ENCODE measurements around the gene PLEKHG5. TPM values are rescaled to one million over a fixed set of nuclear protein-coding genes. Genes with fewer than 3 reads are reported as not detected.
"Not testable (repeated sequence)": the region's sequence is repeated elsewhere in the genome, so short reads cannot be mapped to it uniquely, and the experiment has no call there.

Gene PLEKHG5
- total RNA-seq, 1 donor from 2014 or later: 34.9 TPM

GRCh38 chr1:6460301-6461050, 31.0 kb downstream of the PLEKHG5 start:
- Mint-ChIP-seq H3K36me3 (ENCODE audit: unreplicated experiment) (peaks cover 9% of the 10 kb centered on the region), H3K27me3 (ENCODE audit: unreplicated experiment) (no peaks in the 10 kb centered on the region), H3K9me3 (ENCODE audit: unreplicated experiment) (no peaks in the 10 kb centered on the region), H3K27ac (ENCODE audit: unreplicated experiment) (no peak overlapping the region), H3K4me3 (ENCODE audit: unreplicated experiment) (no peak overlapping the region), H3K4me1 (ENCODE audit: unreplicated experiment) (no peaks in the 10 kb centered on the region)
- no peak for DNase-seq (ENCODE audit: extremely low spot score, unreplicated experiment)
- no peak for TF ChIP-seq CTCF (IDR thresholded peaks at IDR 0.05)

GRCh38 chr1:6459850-6460265, 31.6 kb downstream of the PLEKHG5 start:
- H3K36me3 Mint-ChIP-seq (ENCODE audit: unreplicated experiment): peaks cover 9% of the 10 kb centered on the region
- H3K9me3 Mint-ChIP-seq (ENCODE audit: unreplicated experiment): no peaks in the 10 kb centered on the region
- no peak for DNase-seq (ENCODE audit: extremely low spot score, unreplicated experiment)
- H3K27ac Mint-ChIP-seq (ENCODE audit: unreplicated experiment): no peak overlapping the region
- H3K4me3 Mint-ChIP-seq (ENCODE audit: unreplicated experiment): no peak overlapping the region
- H3K4me1 Mint-ChIP-seq (ENCODE audit: unreplicated experiment): no peaks in the 10 kb centered on the region
- no peaks in the 10 kb centered on the region for H3K27me3 Mint-ChIP-seq (ENCODE audit: unreplicated experiment)
- no peak for TF ChIP-seq CTCF (IDR thresholded peaks at IDR 0.05)

- DNase-seq (ENCODE audit: extremely low spot score, unreplicated experiment): no peak
- Mint-ChIP-seq H3K4me3 (ENCODE audit: unreplicated experiment) (no peak overlapping the region), H3K36me3 (ENCODE audit: unreplicated experiment) (peaks cover 2% of the 10 kb centered on the region), H3K27ac (ENCODE audit: unreplicated experiment) (no peak overlapping the region), H3K9me3 (ENCODE audit: unreplicated experiment) (no peaks in the 10 kb centered on the region), H3K4me1 (ENCODE audit: unreplicated experiment) (no peaks in the 10 kb centered on the region), H3K27me3 (ENCODE audit: unreplicated experiment) (no peaks in the 10 kb centered on the region)
- TF ChIP-seq CTCF (IDR thresholded peaks at IDR 0.05): no peak
Measured at GRCh38 chr1:6456800-6457466, 34.5 kb downstream of the PLEKHG5 start.

DNA sequence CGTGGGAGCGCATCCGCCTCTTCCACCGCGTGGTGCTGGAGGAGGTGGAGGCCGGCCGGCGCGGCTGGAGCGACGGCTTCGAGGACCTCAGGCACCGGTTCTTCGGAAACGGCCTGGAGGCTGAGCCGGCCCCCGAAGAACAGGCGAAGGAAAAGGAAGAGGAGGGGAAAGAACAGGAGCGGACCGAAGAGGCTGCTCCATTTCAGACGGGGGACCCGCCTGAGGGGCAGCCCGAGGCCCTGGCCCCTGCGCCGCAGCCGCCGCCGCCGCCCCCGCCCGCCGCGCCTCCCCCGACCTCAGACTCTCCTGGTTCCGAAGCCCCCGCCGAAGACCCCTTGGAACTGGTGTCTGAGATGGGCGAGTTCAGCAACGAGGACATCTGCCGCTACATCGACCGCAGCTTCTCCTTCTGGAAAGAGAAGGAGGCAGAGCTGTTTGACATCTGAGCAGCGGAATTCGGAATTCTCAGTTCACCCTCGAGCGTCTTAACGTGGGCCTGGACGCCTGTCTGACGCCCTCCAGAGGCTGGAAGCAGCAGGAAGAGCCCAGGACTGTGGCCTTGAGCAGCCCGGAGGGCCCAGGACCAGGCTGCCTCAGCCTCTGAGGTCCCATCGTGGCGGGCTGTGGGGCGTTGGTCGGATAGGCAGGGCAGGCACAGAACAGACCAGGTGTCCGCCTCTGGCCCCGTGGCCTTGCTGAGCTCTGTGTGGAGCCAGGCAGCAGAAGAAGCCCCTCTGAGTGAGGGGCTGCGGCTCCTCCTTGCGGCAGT, 35.5 kb downstream of the PLEKHG5 start:
- not testable (repeated sequence) for H3K4me3 Mint-ChIP-seq (ENCODE audit: unreplicated experiment); H3K27me3 Mint-ChIP-seq (ENCODE audit: unreplicated experiment); H3K9me3 Mint-ChIP-seq (ENCODE audit: unreplicated experiment); H3K27ac Mint-ChIP-seq (ENCODE audit: unreplicated experiment); H3K36me3 Mint-ChIP-seq (ENCODE audit: unreplicated experiment); H3K4me1 Mint-ChIP-seq (ENCODE audit: unreplicated experiment); DNase-seq (ENCODE audit: extremely low spot score, unreplicated experiment)

GRCh38 chr1:6454856-6455751, 36.4 kb downstream of the PLEKHG5 start:
- Mint-ChIP-seq H3K4me3 (ENCODE audit: unreplicated experiment) (no peak overlapping the region), H3K36me3 (ENCODE audit: unreplicated experiment) (no peaks in the 10 kb centered on the region), H3K9me3 (ENCODE audit: unreplicated experiment) (no peaks in the 10 kb centered on the region), H3K4me1 (ENCODE audit: unreplicated experiment) (no peaks in the 10 kb centered on the region), H3K27me3 (ENCODE audit: unreplicated experiment) (peaks cover 6% of the 10 kb centered on the region), H3K27ac (ENCODE audit: unreplicated experiment) (no peak overlapping the region)
- no peak for DNase-seq (ENCODE audit: extremely low spot score, unreplicated experiment)
- no peak for TF ChIP-seq CTCF (IDR thresholded peaks at IDR 0.05)

DNA sequence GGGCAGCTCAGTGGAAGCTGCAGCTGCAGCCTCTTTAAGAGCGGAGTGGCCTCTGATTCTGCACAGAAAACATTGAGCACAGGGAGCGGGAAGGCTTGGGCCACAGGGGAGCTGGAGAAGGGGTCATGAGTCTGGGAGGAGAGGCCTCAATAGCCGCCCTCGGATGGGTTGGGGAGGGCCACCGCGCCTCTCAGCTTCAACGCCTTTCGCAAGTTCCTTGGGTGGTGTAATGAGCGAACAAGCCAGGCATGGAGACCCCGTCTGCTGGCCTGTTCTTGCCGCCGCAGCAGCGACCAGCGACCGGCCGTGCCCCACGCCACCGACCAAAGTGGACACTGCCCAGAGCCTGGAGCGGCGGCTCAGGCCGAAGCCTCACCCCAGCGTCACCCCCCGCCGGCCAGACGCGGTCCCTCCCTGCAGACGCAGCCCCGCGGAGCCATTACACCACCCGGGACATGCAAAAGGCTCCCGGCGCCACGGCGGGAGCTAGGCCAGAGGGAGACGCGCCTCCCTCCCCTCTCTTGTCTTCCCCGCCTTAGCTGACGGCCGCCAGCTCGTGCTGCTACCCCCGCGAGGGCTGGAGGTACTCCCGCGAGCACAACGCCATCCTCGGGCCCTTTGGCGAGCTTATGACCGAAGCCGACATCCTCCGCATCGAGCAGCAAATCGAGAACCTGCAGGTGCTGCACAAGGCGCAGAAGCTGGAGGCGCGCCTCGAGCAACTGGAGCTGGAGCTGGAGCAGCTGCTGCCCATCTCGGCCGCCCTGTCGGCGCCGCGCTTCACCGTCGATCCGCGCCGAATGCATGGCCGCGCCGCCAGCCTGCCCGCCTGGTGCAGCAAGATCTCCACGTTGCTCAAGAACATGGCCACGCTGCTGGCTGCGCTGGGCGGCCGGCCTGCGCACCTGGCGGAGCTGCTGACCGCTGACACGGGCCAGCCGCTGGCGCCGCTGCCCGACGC, 37.3 kb downstream of the PLEKHG5 start:
- H3K27me3 Mint-ChIP-seq (ENCODE audit: unreplicated experiment): peaks cover 14% of the 10 kb centered on the region
- H3K27ac Mint-ChIP-seq (ENCODE audit: unreplicated experiment); H3K4me3 Mint-ChIP-seq (ENCODE audit: unreplicated experiment); H3K9me3 Mint-ChIP-seq (ENCODE audit: unreplicated experiment); H3K4me1 Mint-ChIP-seq (ENCODE audit: unreplicated experiment); H3K36me3 Mint-ChIP-seq (ENCODE audit: unreplicated experiment); DNase-seq (ENCODE audit: extremely low spot score, unreplicated experiment): not testable (repeated sequence)
